CD4-positive, alpha-beta T cell (primary cell): ENCODE measurements around the gene IL22RA1. TPM values are rescaled to one million over a fixed set of nuclear protein-coding genes. Genes with fewer than 3 reads are reported as not detected.

Source experiments
- ATAC-seq: fragments of 200-7000 bp; cut with Tn5 transposase; one replicate; pipeline ENCODE4 v1.10.0; 2022; ENCODE audit warnings: mild to moderate bottlenecking; ENCODE audit not compliant: poor library complexity
- CTCF ChIA-PET: fragments of 350-600 bp; sonication (Branson Sonifier 250); formaldehyde crosslinking; loops from one replicate; lab custom pipeline; 2021; ENCODE audit warnings: antibody characterized with exemption, inconsistent platforms; lab: Charles Lee
- POLR2A ChIA-PET: fragments of 350-600 bp; sonication (Branson Sonifier 250); formaldehyde crosslinking; loops from one replicate; lab custom pipeline; 2021; ENCODE audit warnings: antibody characterized with exemption, inconsistent platforms; lab: Charles Lee
- DNase-seq, 14 experiments: peaks; one replicate each; pipeline ENCODE4 v3.0.0-alpha.2; 2013 to 2020; ENCODE audit warnings: mixed read lengths in 2 of 14
- H3K27ac ChIP-seq, 2 donors: one replicate each; pipeline versions ENCODE4 v1.5.1 to v1.7.0; 2013; ENCODE audit warnings: low read length in 2 of 2, low read depth in 1 of 2, mild to moderate bottlenecking in 1 of 2
- H3K27me3 ChIP-seq, 2 experiments: 1 replicate in 1 of 2; 2 replicates in 1 of 2; pipeline versions ENCODE4 v1.6.1 to v1.7.0; 2013; ENCODE audit warnings: low read length in 2 of 2, control low read depth in 1 of 2, mild to moderate bottlenecking in 1 of 2, moderate library complexity in 1 of 2; ENCODE audit not compliant: insufficient read depth in 2 of 2, control insufficient read depth in 1 of 2
- H3K36me3 ChIP-seq: one replicate; pipeline ENCODE4 v1.6.1; 2013; ENCODE audit warnings: low read length, control low read depth; ENCODE audit not compliant: insufficient read depth
- H3K4me1 ChIP-seq: one replicate; pipeline ENCODE4 v1.6.1; 2013; ENCODE audit warnings: low read length, control low read depth; ENCODE audit not compliant: insufficient read depth
- H3K4me3 ChIP-seq: one replicate; pipeline ENCODE4 v1.5.1; 2013; ENCODE audit warnings: mild to moderate bottlenecking, low read length, moderate library complexity
- H3K9me3 ChIP-seq, 2 experiments: 1 replicate in 1 of 2; 2 replicates in 1 of 2; pipeline versions ENCODE4 v1.6.1 to v1.7.0; 2013; ENCODE audit warnings: low read length in 2 of 2, mild to moderate bottlenecking in 2 of 2, control low read depth in 1 of 2, moderate library complexity in 1 of 2; ENCODE audit not compliant: control insufficient read depth in 1 of 2, insufficient read depth in 1 of 2
- H3K27ac Mint-ChIP-seq: one replicate; pipeline ENCODE4 v1.8.0; 2020; ENCODE audit warnings: mixed read lengths
- H3K27me3 Mint-ChIP-seq: one replicate; pipeline ENCODE4 v1.8.0; 2021; ENCODE audit warnings: mixed read lengths
- H3K36me3 Mint-ChIP-seq: one replicate; pipeline ENCODE4 v1.8.0; 2021; ENCODE audit warnings: low read depth, mixed read lengths
- H3K4me1 Mint-ChIP-seq: one replicate; pipeline ENCODE4 v1.8.0; 2021; ENCODE audit warnings: low read depth, mixed read lengths
- H3K4me3 Mint-ChIP-seq: one replicate; pipeline ENCODE4 v1.8.0; 2020; ENCODE audit warnings: mild to moderate bottlenecking, mixed read lengths
- H3K9me3 Mint-ChIP-seq: one replicate; pipeline ENCODE4 v1.8.0; 2020; ENCODE audit warnings: mixed read lengths
- intact Hi-C, 2 experiments: fragments of 100-400 bp; cut with DNase I in 1 of 2; cut with micrococcal nuclease in 1 of 2; formaldehyde crosslinking; loops; one replicate each; pipeline versions ENCODE4 v1.15.1 to v1.9.0; 2023 to 2025; cut with DNase I, micrococcal nuclease
- total RNA-seq, 174 experiments: library from RNA in 2 of 174; stranded (reverse) in 2 of 174; gene quantifications; one replicate each; pipeline ENCODE4 v1.2.3 and lab custom pipeline; 2021 to 2026
- TF ChIP-seq, protein P1 (sequence below): fragments of 200-600 bp; IDR thresholded peaks from one replicate; pipeline ENCODE4 v1.8.0; 2022; ENCODE audit warnings: antibody characterized with exemption, mild to moderate bottlenecking

Gene IL22RA1
- total RNA-seq, 2 experiments from 2014 or later, result not detected

DNA sequence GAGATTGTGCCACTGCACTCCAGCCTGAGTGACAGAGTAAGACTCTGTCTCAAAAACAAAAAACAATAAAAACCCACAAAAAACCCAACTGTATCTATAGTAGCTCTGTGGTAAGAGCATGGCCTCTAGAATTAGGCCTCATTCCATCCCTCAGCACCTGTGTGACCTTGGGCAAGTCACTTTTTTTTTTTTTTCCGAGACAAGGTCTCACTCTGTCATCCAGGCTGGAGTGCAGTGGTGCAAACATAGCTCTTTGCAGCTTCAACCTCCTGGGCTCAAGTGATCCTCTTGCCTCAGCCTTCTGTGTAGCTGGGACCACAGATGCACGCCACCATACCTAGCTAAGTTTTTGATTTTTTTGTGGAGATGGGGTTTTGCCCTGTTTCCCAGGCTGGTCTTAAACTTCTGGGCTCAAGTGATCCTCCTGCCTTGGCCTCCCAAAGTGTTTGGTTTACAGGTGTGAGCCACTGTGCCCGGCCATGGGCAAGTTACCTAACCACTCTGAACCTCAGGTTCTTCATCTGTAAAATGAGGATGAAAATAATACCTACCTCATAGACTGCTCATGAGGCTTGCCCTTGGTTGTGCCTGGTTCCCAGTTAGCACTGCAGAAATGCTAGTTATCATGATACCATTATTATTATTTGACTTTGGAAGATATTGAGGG is 15.7 kb downstream of the IL22RA1 start:
- H3K27ac ChIP-seq, result no peak overlapping the region
- no peak overlapping the region for H3K4me3 Mint-ChIP-seq
- no peaks in the 10 kb centered on the region for H3K27me3 ChIP-seq
- no peak for DNase-seq
- no peaks in the 10 kb centered on the region for H3K27me3 Mint-ChIP-seq
- ChIA-PET CTCF (no interaction called here), POLR2A (no interaction called here)
- H3K4me1 ChIP-seq, result no peaks in the 10 kb centered on the region
- H3K9me3 Mint-ChIP-seq, result no peaks in the 10 kb centered on the region
- no peaks in the 10 kb centered on the region for H3K36me3 Mint-ChIP-seq
- TF ChIP-seq, protein P1, sequence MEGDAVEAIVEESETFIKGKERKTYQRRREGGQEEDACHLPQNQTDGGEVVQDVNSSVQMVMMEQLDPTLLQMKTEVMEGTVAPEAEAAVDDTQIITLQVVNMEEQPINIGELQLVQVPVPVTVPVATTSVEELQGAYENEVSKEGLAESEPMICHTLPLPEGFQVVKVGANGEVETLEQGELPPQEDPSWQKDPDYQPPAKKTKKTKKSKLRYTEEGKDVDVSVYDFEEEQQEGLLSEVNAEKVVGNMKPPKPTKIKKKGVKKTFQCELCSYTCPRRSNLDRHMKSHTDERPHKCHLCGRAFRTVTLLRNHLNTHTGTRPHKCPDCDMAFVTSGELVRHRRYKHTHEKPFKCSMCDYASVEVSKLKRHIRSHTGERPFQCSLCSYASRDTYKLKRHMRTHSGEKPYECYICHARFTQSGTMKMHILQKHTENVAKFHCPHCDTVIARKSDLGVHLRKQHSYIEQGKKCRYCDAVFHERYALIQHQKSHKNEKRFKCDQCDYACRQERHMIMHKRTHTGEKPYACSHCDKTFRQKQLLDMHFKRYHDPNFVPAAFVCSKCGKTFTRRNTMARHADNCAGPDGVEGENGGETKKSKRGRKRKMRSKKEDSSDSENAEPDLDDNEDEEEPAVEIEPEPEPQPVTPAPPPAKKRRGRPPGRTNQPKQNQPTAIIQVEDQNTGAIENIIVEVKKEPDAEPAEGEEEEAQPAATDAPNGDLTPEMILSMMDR, result no peak
- intact Hi-C loops, result no loop called here
- no peak overlapping the region for H3K27ac Mint-ChIP-seq
- no peaks in the 10 kb centered on the region for H3K4me1 Mint-ChIP-seq
- no peak overlapping the region for H3K4me3 ChIP-seq
- H3K9me3 ChIP-seq, result peaks cover 5 to 16% of the 10 kb centered on the region in 2 experiments
- H3K36me3 ChIP-seq, result no peaks in the 10 kb centered on the region
- ATAC-seq, result no peak

DNA sequence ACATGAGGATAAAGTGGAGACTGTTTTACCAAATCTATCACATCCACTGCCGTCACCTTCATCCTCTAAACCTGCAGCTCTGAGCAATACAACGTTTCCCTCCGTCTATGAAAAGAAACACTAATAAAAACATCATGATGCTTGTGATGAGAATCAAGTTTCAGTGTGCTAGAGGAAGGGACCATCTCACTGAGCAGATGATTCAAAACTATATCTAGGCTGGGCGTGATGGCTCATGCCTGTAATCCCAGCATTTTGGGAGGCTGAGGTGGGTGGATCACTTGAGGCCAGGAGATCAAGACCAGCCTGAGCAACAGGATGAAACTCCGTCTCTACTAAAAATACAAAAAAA is 16.3 kb downstream of the IL22RA1 start:
- TF ChIP-seq, protein P1, result no peak
- Histone ChIP-seq H3K4me3 (no peak overlapping the region), H3K27me3 (no peaks in the 10 kb centered on the region), H3K36me3 (no peaks in the 10 kb centered on the region), H3K27ac (no peak overlapping the region), H3K9me3 (peaks cover 5 to 16% of the 10 kb centered on the region in 2 experiments), H3K4me1 (no peaks in the 10 kb centered on the region)
- no peak for DNase-seq
- no peak for ATAC-seq
- Mint-ChIP-seq H3K27me3 (peaks cover under 1% of the 10 kb centered on the region), H3K27ac (no peak overlapping the region), H3K36me3 (no peaks in the 10 kb centered on the region), H3K4me3 (no peak overlapping the region), H3K4me1 (no peaks in the 10 kb centered on the region), H3K9me3 (no peaks in the 10 kb centered on the region)
- intact Hi-C loops, result no loop called here
- POLR2A ChIA-PET, result no interaction called here
- CTCF ChIA-PET, result no interaction called here

DNA sequence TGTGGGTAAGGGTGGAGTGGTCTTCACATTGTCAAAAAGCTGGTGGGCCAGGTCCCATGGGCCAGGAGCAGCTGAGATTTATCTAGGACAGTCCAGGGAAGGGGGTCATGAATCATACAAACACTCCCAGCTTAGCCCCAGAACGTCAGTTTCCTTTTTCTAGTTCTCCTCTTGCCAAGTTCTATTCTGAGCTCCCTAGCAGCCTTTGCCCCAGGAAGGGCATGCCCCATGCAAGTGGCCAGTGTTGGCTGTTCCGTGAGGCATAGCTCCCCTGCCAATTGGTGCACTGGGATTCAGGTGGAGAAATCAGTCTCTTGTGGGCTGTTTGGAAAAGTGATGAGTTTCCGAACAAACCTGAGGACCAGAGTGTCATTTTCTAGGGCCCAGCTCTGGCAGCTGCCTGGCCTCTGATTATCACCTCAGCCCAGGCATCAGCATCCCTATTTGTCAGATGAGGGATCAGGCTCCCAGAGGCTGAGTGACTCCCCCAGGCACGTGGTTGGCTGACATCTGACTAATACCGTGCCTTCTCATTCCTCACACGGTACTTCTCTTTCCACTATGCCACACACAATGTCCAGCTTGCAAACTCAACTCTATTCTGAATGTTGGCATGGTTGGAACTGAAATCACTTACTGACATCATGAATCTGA is 16.8 kb downstream of the IL22RA1 start:
- ATAC-seq (no peak), DNase-seq (no peak)
- CTCF ChIA-PET, result no interaction called here
- POLR2A ChIA-PET, result no interaction called here
- Histone ChIP-seq H3K9me3 (peaks cover 5 to 15% of the 10 kb centered on the region in 2 experiments), H3K4me1 (no peaks in the 10 kb centered on the region), H3K36me3 (no peaks in the 10 kb centered on the region), H3K4me3 (no peak overlapping the region), H3K27me3 (no peaks in the 10 kb centered on the region), H3K27ac (no peak overlapping the region)
- intact Hi-C loops, result no loop called here
- H3K4me1 Mint-ChIP-seq, result no peaks in the 10 kb centered on the region
- H3K4me3 Mint-ChIP-seq, result no peak overlapping the region
- H3K27me3 Mint-ChIP-seq, result peaks cover 5% of the 10 kb centered on the region
- H3K36me3 Mint-ChIP-seq, result no peaks in the 10 kb centered on the region
- TF ChIP-seq, protein P1, result no peak
- H3K27ac Mint-ChIP-seq, result no peak overlapping the region
- no peaks in the 10 kb centered on the region for H3K9me3 Mint-ChIP-seq
